Esophagus muscularis mucosa (tissue), 4 donors: Measurements from ENCODE around the gene DNAH2. TPM values are rescaled to one million over a fixed set of nuclear protein-coding genes. Genes with fewer than 3 reads are reported as not detected.
A peak's percentile ranks its signal among the peaks of the same experiment; 100 is the strongest.

Experiments
- DNase-seq: peaks from one replicate; pipeline ENCODE4 v3.0.0-alpha.2; 2017; ENCODE audit errors: extremely low spot score
- H3K27ac ChIP-seq, 4 donors: fragments of 200-600 bp; sonication (generic); replicated peaks in 1 of 4; 1 replicate in 3 of 4; 2 replicates in 1 of 4; pipeline ENCODE4 v1.5.1; 2016 to 2019; ENCODE audit warnings: mild to moderate bottlenecking in 1 of 4
- H3K27me3 ChIP-seq, 4 donors: fragments of 200-600 bp; sonication (generic); one replicate each; pipeline versions ENCODE4 v1.5.1 to v1.6.0; 2016 to 2019
- H3K36me3 ChIP-seq, 4 donors: fragments of 200-600 bp; sonication (generic); one replicate each; pipeline ENCODE4 v1.5.1; 2016 to 2019
- H3K4me1 ChIP-seq, 4 donors: fragments of 200-600 bp; sonication (generic); one replicate each; pipeline ENCODE4 v1.5.1; 2016 to 2019
- H3K4me3 ChIP-seq, 4 donors: fragments of 200-600 bp; sonication (generic); 1 replicate in 2 of 4; 2 replicates in 2 of 4; pipeline ENCODE4 v1.5.1; 2016 to 2019; ENCODE audit warnings: mild to moderate bottlenecking in 4 of 4, moderate library complexity in 1 of 4
- H3K9me3 ChIP-seq, 4 donors: fragments of 200-600 bp; sonication (generic); 1 replicate in 3 of 4; 2 replicates in 1 of 4; pipeline ENCODE4 v1.5.1; 2016 to 2019
- CTCF ChIP-seq, 3 experiments: fragments of 200-600 bp in 2 of 3; fragments of 450-650 bp in 1 of 3; sonication (generic) in 2 of 3; IDR thresholded peaks; one replicate each; pipeline ENCODE4 v1.5.1; 2017 to 2019; ENCODE audit warnings: antibody characterized with exemption in 3 of 3, mild to moderate bottlenecking in 2 of 3, moderate library complexity in 1 of 3
- EP300 ChIP-seq: sonication (generic); formaldehyde crosslinking; IDR thresholded peaks from one replicate; pipeline ENCODE4 v1.6.1; 2017; ENCODE audit warnings: antibody characterized with exemption
- POLR2A ChIP-seq: fragments of 450-650 bp; IDR thresholded peaks from one replicate; pipeline ENCODE4 v1.6.1; 2017; ENCODE audit warnings: antibody characterized with exemption, moderate library complexity, mild to moderate bottlenecking, low read depth
- POLR2AphosphoS5 ChIP-seq, 2 donors: sonication (generic); formaldehyde crosslinking; IDR thresholded peaks; one replicate each; pipeline ENCODE4 v1.6.1; 2017; ENCODE audit warnings: antibody characterized with exemption in 2 of 2
- WGBS: methylation state at CpG from one replicate; pipeline ENCODE4 v1.1.5; 2018; 5-methylcytosine and 5-hydroxymethylcytosine counted together
- intact Hi-C: fragments of 100-400 bp; cut with DNase I; formaldehyde crosslinking; loops from one replicate; pipeline ENCODE4 v1.15.1; 2023
- total RNA-seq, 4 donors: library from RNA; depleted of rRNA; stranded (reverse); fragments of >200 nt; gene quantifications; one replicate each; pipeline versions ENCODE4 v1.1.0 to v1.2.1, GENCODE V29; 2016

The DNAH2 gene
- total RNA-seq, 4 donors from 2014 or later = under 0.01 to 0.17 (median 0.06) TPM

GRCh38 chr17:7835814-7836595 lies 118.5 kb downstream of the DNAH2 start:
- no peak for TF ChIP-seq EP300
- TF ChIP-seq POLR2A = no peak
- peak; percentile 53 to 82 for TF ChIP-seq POLR2AphosphoS5 (IDR thresholded peaks at IDR 0.05)
- TF ChIP-seq CTCF (IDR thresholded peaks at IDR 0.05) = no peak
- Histone ChIP-seq H3K4me3 (peak overlapping the region; percentile 62 to 94 (median 80)), H3K27ac (peak overlapping the region; percentile 97 to 98 (median 98)), H3K9me3 (no peaks in the 10 kb centered on the region), H3K27me3 (no peaks in the 10 kb centered on the region), H3K4me1 (peaks cover 47 to 64% (median 61%) of the 10 kb centered on the region in 4 donors), H3K36me3 (peaks cover 0 to 10% (median 5%) of the 10 kb centered on the region in 4 donors)
- intact Hi-C loops = loop anchor here (2.0 kb wide), 1 partner anchor 49 kb away; no protein-coding TSS in a partner anchor
- whole genome bisulfite sequencing = 1% methylated on average over 33 of the region's 61 CpGs
- peak; percentile 96 for DNase-seq

- Histone ChIP-seq H3K36me3 (peaks cover 0 to 10% (median 5%) of the 10 kb centered on the region in 4 donors), H3K4me1 (peaks cover 51 to 70% (median 68%) of the 10 kb centered on the region in 4 donors), H3K27me3 (no peaks in the 10 kb centered on the region), H3K9me3 (no peaks in the 10 kb centered on the region), H3K4me3 (peak overlapping the region; percentile 62 to 94 (median 80)), H3K27ac (peak overlapping the region; percentile 97 to 98 (median 98))
- peak; percentile 97 for DNase-seq
- TF ChIP-seq POLR2A (no peak), EP300 (peak; percentile 17), CTCF (IDR thresholded peaks at IDR 0.05) (no peak), POLR2AphosphoS5 (IDR thresholded peaks at IDR 0.05) (peak; percentile 26 to 78)
- WGBS = under 1% methylated on average over 19 of the region's 19 CpGs
- intact Hi-C loops = no loop called here
Observed at GRCh38 chr17:7836596-7837407, 119.3 kb downstream of the DNAH2 start.

- H3K27ac ChIP-seq = peak overlapping the region; percentile 97 to 98 (median 98)
- 17% methylated on average over 8 of the region's 8 CpGs for WGBS
- peak overlapping the region; percentile 20 to 94 (median 58) for H3K4me3 ChIP-seq
- DNase-seq = no peak
- no peaks in the 10 kb centered on the region for H3K27me3 ChIP-seq
- peaks cover 51 to 72% (median 70%) of the 10 kb centered on the region in 4 donors for H3K4me1 ChIP-seq
- TF ChIP-seq CTCF (IDR thresholded peaks at IDR 0.05) (no peak), POLR2AphosphoS5 (IDR thresholded peaks at IDR 0.05) (no peak), EP300 (no peak), POLR2A (no peak)
- H3K36me3 ChIP-seq = peaks cover 0 to 10% (median 5%) of the 10 kb centered on the region in 4 donors
- no peaks in the 10 kb centered on the region for H3K9me3 ChIP-seq
- intact Hi-C loops = no loop called here
Observed at GRCh38 chr17:7837408-7838088, 120.0 kb downstream of the DNAH2 start.

- no peak for DNase-seq
- H3K4me3 ChIP-seq = peak overlapping the region; percentile 20 to 82 (median 31)
- 5% methylated on average over 8 of the region's 12 CpGs for WGBS
- H3K36me3 ChIP-seq = peaks cover 0 to 10% (median 5%) of the 10 kb centered on the region in 4 donors
- no peaks in the 10 kb centered on the region for H3K9me3 ChIP-seq
- H3K4me1 ChIP-seq = peaks cover 48 to 75% (median 73%) of the 10 kb centered on the region in 4 donors
- TF ChIP-seq POLR2A = no peak
- no peak for TF ChIP-seq POLR2AphosphoS5 (IDR thresholded peaks at IDR 0.05)
- TF ChIP-seq CTCF (IDR thresholded peaks at IDR 0.05) = no peak
- no peak for TF ChIP-seq EP300
- no peaks in the 10 kb centered on the region for H3K27me3 ChIP-seq
- H3K27ac ChIP-seq = peak overlapping the region; percentile 97 to 98 (median 98)
- intact Hi-C loops = no loop called here
Observed at GRCh38 chr17:7838090-7839075, 120.8 kb downstream of the DNAH2 start.
